Ramos (cell line): ENCODE data around the gene RALGAPA2.

Experiments
- in situ Hi-C: fragments of 300-500 bp; cut with MboI; formaldehyde crosslinking; loops from one replicate; pipeline ENCODE4 v1.14.3; 2022; ENCODE audit warnings: low sequenced_read_pairs; ENCODE audit not compliant: unreplicated experiment

The RALGAPA2 gene

GRCh38 chr20:20593447-20594170, 118.8 kb downstream of the RALGAPA2 start:
- in situ Hi-C loops = no loop called here

GRCh38 chr20:20585146-20585545, 127.3 kb downstream of the RALGAPA2 start:
- in situ Hi-C loops = no loop called here

GRCh38 chr20:20582734-20583133, 129.7 kb downstream of the RALGAPA2 start:
- in situ Hi-C loops = no loop called here

DNA sequence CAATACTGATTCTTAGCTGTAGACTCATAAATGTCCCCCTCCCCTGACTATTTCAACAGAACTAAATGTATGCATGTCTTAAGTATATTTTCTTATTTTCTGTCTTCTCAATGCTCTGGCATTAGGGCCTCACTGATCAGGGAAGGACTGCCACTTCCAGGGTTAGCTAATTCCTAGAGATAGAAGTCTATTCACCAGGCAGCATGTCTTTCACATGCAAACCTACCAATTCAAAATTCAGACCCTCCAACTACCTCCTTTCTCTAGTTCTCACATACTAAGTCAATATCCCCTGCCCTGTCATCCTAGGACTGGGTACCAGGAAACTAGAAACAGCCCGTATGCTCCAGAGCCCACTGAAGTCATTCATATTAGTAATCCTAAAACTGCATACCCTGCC, 132.3 kb downstream of the RALGAPA2 start:
- in situ Hi-C loops = no loop called here

- in situ Hi-C loops = no loop called here
Observed at GRCh38 chr20:20578838-20579237, 133.6 kb downstream of the RALGAPA2 start.

DNA sequence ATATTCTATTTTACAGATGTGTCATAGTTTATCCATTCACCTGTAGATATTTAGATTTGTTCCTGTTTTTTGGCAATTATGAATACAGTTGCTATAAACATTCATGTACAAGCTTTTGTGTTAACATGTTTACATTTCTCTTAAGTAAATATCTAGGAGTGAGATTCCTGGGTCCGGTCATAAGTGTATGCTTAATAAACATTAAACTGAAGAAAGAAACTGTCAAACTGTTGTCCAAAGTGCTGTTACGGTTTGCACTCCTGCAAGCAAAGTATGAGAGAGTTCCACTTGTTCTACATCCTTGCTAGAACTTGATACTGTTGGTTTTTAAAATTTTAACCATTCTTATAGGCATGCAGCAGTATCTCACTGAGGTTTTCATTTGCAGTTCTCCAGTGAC, 138.6 kb downstream of the RALGAPA2 start:
- in situ Hi-C loops = loop anchor here (25.0 kb wide), 1 partner anchor 486 kb away; no protein-coding TSS in a partner anchor

GRCh38 chr20:20571068-20571780, 141.2 kb downstream of the RALGAPA2 start:
- in situ Hi-C loops = loop anchor here (25.0 kb wide), 1 partner anchor 484 kb away; no protein-coding TSS in a partner anchor

DNA sequence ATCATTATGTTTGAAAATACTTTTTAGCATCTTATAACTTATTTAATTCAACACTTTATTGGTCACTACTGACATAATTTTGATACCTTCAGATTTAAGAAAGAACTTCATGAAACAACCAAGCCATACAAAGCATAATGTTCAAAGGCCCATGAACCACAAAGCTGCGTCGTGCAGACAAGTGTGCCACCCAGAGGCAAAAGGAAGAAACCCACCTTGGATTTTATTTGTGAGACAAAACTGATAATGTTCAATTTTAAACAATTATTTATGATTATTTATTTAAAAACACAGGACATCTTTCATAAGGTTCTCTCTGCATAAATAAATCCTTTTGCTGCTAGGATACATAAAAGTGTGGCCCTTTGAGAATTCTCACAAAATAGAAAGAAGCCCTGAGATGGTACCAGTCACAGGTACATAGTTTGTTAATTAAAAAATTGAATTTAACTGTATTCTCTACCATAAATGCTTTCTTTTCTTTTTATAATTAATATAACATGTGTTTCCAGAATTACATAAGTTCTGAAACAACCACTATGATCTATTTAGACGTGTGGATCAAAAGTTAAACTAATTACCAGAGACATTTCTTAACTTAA, 143.7 kb downstream of the RALGAPA2 start:
- in situ Hi-C loops = loop anchor here (25.0 kb wide), 1 partner anchor 481 kb away; no protein-coding TSS in a partner anchor

GRCh38 chr20:20567712-20568111, 144.7 kb downstream of the RALGAPA2 start:
- in situ Hi-C loops = loop anchor here (25.0 kb wide), 1 partner anchor 480 kb away; no protein-coding TSS in a partner anchor

DNA sequence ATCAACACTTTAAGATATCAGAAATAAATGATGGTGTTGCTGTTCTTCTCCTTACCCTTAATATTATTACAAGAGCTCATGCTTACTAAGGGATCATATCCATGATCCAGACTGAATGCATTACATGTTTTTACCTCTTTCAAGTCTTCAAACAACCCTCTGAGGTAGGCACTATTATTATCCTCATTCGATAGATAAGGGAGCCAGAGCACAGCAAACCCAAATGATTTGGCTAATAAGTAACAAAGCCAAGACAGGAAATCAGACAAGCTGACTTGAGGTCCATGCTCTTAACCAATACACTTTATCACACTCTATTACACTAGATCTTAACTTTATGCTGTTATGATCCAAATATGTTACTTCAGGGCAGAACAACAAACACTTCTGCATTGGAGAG, 145.9 kb downstream of the RALGAPA2 start:
- in situ Hi-C loops = loop anchor here (25.0 kb wide), 1 partner anchor 479 kb away; no protein-coding TSS in a partner anchor

DNA sequence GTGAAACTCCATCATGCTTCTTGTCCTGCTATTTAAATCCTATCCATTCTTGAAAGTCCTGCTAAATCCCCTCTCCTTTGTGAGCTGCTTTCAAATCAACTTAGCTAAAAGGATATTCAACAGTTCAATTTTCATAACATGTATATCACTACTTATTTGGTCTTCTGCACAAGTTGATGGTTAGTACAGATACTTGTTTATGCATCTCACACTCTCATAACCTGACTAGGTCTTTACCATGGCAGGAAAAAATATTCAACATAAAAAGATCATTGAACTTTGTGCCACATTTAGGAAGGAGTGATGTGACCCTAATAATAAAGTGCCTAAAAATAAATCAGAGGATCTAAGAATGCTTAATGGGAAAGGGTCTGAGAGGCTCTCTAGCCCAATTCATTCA, 148.2 kb downstream of the RALGAPA2 start:
- in situ Hi-C loops = loop anchor here (25.0 kb wide), 1 partner anchor 477 kb away; no protein-coding TSS in a partner anchor

GRCh38 chr20:20562507-20562906, 149.9 kb downstream of the RALGAPA2 start:
- in situ Hi-C loops = loop anchor here (25.0 kb wide), 1 partner anchor 475 kb away; no protein-coding TSS in a partner anchor

DNA sequence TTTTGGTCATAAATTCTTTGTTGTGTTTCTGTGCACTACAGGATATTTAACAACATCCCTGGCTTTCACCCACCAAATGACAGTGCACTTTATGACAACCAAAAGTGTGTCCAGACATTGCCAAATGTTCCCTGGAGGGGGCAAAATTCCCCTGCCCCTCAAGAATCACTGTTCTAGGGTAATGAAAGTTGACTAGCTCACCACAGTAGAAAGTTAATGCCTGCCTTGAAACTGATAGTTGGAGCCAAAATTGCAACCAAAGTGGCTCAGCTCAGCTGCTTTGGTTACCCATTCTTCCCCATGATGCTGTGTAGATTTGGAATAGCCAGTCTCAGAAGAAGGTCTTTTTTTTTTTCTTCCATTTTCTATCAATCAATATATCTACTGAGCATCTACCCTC, 150.6 kb downstream of the RALGAPA2 start:
- in situ Hi-C loops = loop anchor here (25.0 kb wide), 1 partner anchor 475 kb away; no protein-coding TSS in a partner anchor

- in situ Hi-C loops = loop anchor here (25.0 kb wide), 1 partner anchor 474 kb away; no protein-coding TSS in a partner anchor
Observed at GRCh38 chr20:20561172-20561571, 151.3 kb downstream of the RALGAPA2 start.

GRCh38 chr20:20557406-20557805, 155.0 kb downstream of the RALGAPA2 start:
- in situ Hi-C loops = loop anchor here (25.0 kb wide), 1 partner anchor 470 kb away; no protein-coding TSS in a partner anchor

DNA sequence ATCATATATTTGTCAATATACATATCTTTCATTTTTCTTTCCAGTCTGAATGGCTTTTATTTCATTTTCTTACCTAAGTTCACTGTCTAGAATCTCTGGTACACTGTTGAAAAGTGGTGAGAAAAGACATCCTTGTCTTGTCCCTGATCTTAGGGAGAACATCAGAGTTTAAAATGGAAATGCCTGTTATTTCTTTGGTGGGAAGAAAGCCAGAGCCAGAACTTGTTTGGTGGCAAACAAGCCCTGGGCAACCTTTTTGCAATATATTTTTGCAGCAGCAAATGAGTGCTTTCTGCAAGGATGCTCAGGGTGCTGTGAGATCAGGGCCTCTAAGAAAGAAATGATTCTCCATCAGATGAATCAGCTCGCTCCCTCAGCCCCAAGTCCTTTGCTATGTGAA, 156.6 kb downstream of the RALGAPA2 start:
- in situ Hi-C loops = loop anchor here (25.0 kb wide), 1 partner anchor 469 kb away; no protein-coding TSS in a partner anchor

GRCh38 chr20:20554951-20555350, 157.5 kb downstream of the RALGAPA2 start:
- in situ Hi-C loops = loop anchor here (25.0 kb wide), 1 partner anchor 468 kb away; no protein-coding TSS in a partner anchor

DNA sequence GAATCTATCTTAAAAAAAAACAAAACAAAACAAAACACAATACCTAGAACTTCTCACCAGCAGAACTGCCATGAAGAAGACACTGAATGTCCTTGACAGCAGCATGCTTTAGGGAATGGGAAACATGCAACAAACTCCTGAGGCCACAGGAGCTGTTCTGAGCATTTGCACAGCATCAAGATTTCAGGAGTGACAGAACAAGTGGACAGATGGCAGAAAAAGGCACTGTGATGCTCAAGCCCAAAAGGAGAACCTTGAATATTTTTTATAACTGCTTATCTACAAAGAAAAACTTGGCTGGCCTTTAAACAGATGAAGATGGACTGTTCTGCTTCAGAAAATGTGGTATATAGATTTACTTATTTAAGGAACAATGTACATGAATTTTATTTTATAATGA, 158.9 kb downstream of the RALGAPA2 start:
- in situ Hi-C loops = loop anchor here (25.0 kb wide), 1 partner anchor 466 kb away; no protein-coding TSS in a partner anchor

DNA sequence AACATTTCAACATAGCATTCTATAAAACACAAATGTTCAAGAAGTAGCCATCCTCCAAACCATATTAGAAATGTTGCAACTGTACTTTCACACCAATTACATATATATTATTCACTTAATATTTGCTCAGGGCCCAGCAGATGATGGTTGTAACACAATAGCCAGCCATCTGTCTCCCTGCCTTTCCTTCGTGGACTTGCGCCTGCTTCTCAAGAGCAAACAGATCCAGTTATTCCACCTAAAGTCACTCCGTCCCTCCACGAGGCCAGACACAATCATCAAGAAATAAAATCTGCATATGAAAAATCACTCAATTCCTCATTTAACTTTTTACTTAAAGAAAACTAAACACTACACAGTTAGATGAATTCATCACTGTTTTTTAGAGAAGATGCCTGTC, 160.4 kb downstream of the RALGAPA2 start:
- in situ Hi-C loops = loop anchor here (25.0 kb wide), 1 partner anchor 465 kb away; no protein-coding TSS in a partner anchor

DNA sequence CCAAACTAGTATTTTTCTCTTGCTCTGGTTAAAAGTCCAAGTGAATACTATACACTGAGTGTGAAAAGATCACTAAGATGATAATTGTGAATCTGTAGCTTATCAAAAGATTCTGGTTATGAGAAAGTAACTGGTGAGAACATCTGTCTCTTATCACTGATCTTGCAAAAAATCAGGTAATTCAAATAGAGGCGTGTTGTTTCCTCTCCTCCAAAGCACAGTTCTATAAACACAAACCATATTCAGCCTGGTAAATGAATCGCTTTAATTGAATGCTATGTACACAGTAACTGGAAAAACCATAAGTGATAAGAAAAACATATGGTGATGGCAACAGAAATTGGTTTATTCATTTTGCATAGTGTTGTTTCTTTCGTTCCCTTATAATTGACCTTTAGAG, 161.0 kb downstream of the RALGAPA2 start:
- in situ Hi-C loops = loop anchor here (25.0 kb wide), 1 partner anchor 464 kb away; no protein-coding TSS in a partner anchor
